DND-41 (cell line): Measurements from ENCODE around the gene QRFPR.

Experiments
- ATAC-seq: fragments of 200-7000 bp; cut with Tn5 transposase; 3 replicates; pipeline ENCODE4 v1.9.1; 2021; ENCODE audit warnings: low read depth; ENCODE audit not compliant: insufficient read depth
- DNase-seq: peaks from one replicate; pipeline ENCODE4 v3.0.0-alpha.2; 2020
- H2AFZ ChIP-seq: 2 replicates; pipeline ENCODE4 v1.6.0; 2012; ENCODE audit warnings: low read depth, low read length
- H3K27ac ChIP-seq: 2 replicates; pipeline ENCODE4 v1.5.1; 2012; ENCODE audit warnings: low read length, inconsistent platforms
- H3K27me3 ChIP-seq: fragments of 200-600 bp; sonication (generic); 2 replicates; pipeline ENCODE4 v1.6.0; 2012; ENCODE audit warnings: low read length, mild to moderate bottlenecking, inconsistent platforms; ENCODE audit not compliant: insufficient read depth, poor library complexity
- H3K36me3 ChIP-seq: 2 replicates; pipeline ENCODE4 v1.5.1; 2012; ENCODE audit warnings: low read length, inconsistent platforms; ENCODE audit not compliant: insufficient read depth
- H3K4me1 ChIP-seq: 2 replicates; pipeline ENCODE4 v1.5.1; 2012; ENCODE audit warnings: mild to moderate bottlenecking, low read length; ENCODE audit not compliant: insufficient read depth
- H3K4me2 ChIP-seq: 2 replicates; pipeline ENCODE4 v1.6.0; 2012; ENCODE audit warnings: mild to moderate bottlenecking, moderate library complexity, low read length, inconsistent platforms; ENCODE audit not compliant: insufficient read depth
- H3K4me3 ChIP-seq, 2 experiments: fragments of 200-600 bp in 1 of 2; shearing (Covaris generic) in 1 of 2; 2 replicates each; pipeline ENCODE4 v1.5.1; 2012 to 2016; ENCODE audit warnings: inconsistent platforms in 2 of 2, low read length in 2 of 2, mild to moderate bottlenecking in 2 of 2, low read depth in 1 of 2, moderate library complexity in 1 of 2
- H3K79me2 ChIP-seq: 2 replicates; pipeline ENCODE4 v1.6.0; 2012; ENCODE audit warnings: low read length, inconsistent platforms; ENCODE audit not compliant: insufficient read depth
- H3K9ac ChIP-seq: 2 replicates; pipeline ENCODE4 v1.6.0; 2012; ENCODE audit warnings: low read depth, mild to moderate bottlenecking, inconsistent platforms, low read length, moderate library complexity
- H3K9me3 ChIP-seq: 2 replicates; pipeline ENCODE4 v1.5.1; 2012; ENCODE audit warnings: low read length, moderate library complexity, mild to moderate bottlenecking, inconsistent platforms; ENCODE audit not compliant: insufficient read depth, severe bottlenecking
- H4K20me1 ChIP-seq: 2 replicates; pipeline ENCODE4 v1.6.0; 2012; ENCODE audit warnings: low read length; ENCODE audit not compliant: insufficient read depth
- EZH2 ChIP-seq: IDR thresholded peaks from 3 replicates; pipeline ENCODE4 v1.6.1; 2012; ENCODE audit warnings: borderline replicate concordance, low read depth, mild to moderate bottlenecking, moderate library complexity, low read length, inconsistent platforms; ENCODE audit not compliant: severe bottlenecking
- TF ChIP-seq, protein P1 (sequence below): IDR thresholded peaks from 2 replicates; pipeline ENCODE4 v1.5.1; 2012; ENCODE audit warnings: borderline replicate concordance, low read length, moderate library complexity, mild to moderate bottlenecking; ENCODE audit not compliant: poor library complexity, severe bottlenecking; ENCODE audit errors: extremely low read depth

The QRFPR gene

DNA sequence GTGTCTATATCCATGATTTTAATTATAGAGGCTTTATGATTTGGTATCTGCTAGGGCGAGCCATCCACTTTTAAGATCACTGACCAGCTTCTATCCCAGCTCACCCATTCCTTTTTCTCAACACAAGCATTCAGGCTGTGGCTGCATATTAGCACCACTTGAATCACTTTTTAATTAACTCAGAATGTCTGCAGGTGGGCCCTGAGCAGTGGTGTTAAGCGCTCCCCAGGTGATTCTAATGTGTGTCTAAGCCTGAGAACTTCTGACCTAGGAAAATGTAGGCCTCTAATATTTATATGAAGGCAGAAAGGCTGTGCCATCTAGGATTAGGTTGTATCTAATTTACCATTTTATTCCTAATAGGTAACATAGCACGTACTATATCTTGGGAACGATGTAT, 19.8 kb upstream of the QRFPR start:
- no peaks in the 10 kb centered on the region for H4K20me1 ChIP-seq
- no peak overlapping the region for H3K4me3 ChIP-seq
- peaks cover 2% of the 10 kb centered on the region for H3K27me3 ChIP-seq
- no peaks in the 10 kb centered on the region for H3K79me2 ChIP-seq
- TF ChIP-seq, protein P1, sequence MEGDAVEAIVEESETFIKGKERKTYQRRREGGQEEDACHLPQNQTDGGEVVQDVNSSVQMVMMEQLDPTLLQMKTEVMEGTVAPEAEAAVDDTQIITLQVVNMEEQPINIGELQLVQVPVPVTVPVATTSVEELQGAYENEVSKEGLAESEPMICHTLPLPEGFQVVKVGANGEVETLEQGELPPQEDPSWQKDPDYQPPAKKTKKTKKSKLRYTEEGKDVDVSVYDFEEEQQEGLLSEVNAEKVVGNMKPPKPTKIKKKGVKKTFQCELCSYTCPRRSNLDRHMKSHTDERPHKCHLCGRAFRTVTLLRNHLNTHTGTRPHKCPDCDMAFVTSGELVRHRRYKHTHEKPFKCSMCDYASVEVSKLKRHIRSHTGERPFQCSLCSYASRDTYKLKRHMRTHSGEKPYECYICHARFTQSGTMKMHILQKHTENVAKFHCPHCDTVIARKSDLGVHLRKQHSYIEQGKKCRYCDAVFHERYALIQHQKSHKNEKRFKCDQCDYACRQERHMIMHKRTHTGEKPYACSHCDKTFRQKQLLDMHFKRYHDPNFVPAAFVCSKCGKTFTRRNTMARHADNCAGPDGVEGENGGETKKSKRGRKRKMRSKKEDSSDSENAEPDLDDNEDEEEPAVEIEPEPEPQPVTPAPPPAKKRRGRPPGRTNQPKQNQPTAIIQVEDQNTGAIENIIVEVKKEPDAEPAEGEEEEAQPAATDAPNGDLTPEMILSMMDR = no peak
- no peak for TF ChIP-seq EZH2
- H3K4me1 ChIP-seq = no peaks in the 10 kb centered on the region
- H3K36me3 ChIP-seq = no peaks in the 10 kb centered on the region
- no peak overlapping the region for H3K9ac ChIP-seq
- no peak overlapping the region for H3K27ac ChIP-seq
- no peak overlapping the region for H2AFZ ChIP-seq
- ATAC-seq (no peak), DNase-seq (no peak)
- H3K9me3 ChIP-seq = no peaks in the 10 kb centered on the region
- H3K4me2 ChIP-seq = no peak overlapping the region

DNA sequence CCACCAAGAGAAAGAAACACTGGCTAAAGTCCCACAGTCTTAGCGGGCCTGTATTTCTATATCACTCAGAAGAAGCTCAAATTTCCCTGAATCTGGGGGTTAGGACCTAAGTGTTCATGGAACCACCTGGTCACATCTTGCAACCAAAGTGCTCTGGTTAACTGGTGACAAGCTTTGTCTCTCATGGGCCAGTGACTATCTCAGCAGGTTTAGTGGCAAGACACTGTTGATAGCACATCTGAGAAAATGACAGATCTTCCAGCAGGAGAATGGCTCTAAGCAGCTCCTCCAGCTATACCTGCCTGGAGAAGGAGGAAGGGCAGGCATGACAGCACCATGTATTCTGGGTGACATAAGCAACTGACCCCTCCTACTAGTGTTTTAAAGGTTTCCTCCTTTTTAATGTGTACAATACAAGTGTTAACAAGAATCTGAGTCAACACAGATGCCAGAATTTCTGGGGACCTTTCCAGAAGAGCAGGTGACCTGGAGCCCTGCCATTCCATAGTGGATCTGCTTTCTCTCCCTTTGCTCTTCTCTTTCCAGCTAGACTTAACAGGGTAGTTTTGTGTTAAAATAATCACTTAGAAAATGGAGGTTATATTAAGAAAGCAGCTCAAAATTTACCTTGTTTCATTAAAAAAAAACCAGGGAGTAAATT, 17.3 kb upstream of the QRFPR start:
- no peak for DNase-seq
- H2AFZ ChIP-seq = no peak overlapping the region
- no peak for ATAC-seq
- H3K27ac ChIP-seq = no peak overlapping the region
- no peaks in the 10 kb centered on the region for H3K79me2 ChIP-seq
- no peaks in the 10 kb centered on the region for H4K20me1 ChIP-seq
- no peak overlapping the region for H3K4me2 ChIP-seq
- no peak overlapping the region for H3K4me3 ChIP-seq
- H3K27me3 ChIP-seq = peaks cover 1% of the 10 kb centered on the region
- H3K9me3 ChIP-seq = no peaks in the 10 kb centered on the region
- H3K9ac ChIP-seq = no peak overlapping the region
- no peaks in the 10 kb centered on the region for H3K36me3 ChIP-seq
- H3K4me1 ChIP-seq = no peaks in the 10 kb centered on the region
- TF ChIP-seq EZH2 = no peak
- TF ChIP-seq, protein P1 = no peak

DNA sequence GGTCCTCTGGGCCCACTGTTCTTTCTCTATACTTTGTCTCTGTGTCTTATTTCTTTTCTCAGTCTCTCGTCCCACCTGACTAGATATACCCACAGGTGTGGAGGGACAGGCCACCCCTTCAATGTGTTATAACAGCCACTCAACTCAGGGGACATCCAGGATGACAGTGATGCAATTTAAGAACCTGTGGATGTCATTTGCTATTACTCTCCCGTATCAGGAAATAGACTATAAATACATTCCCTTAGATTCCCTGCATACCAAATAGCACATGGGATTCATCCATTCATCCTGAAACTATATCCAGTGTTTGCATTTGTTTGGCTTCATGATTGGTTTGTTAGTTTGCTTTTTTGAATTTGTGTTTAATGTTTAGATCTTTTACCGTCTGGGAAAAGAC, 16.6 kb upstream of the QRFPR start:
- Histone ChIP-seq H3K27ac (no peak overlapping the region), H4K20me1 (no peaks in the 10 kb centered on the region), H3K36me3 (no peaks in the 10 kb centered on the region), H3K9ac (no peak overlapping the region), H3K4me2 (no peak overlapping the region), H3K4me3 (no peak overlapping the region), H3K4me1 (no peaks in the 10 kb centered on the region), H3K79me2 (no peaks in the 10 kb centered on the region), H2AFZ (no peak overlapping the region), H3K27me3 (no peaks in the 10 kb centered on the region), H3K9me3 (no peaks in the 10 kb centered on the region)
- no peak for DNase-seq
- no peak for ATAC-seq
- no peak for TF ChIP-seq EZH2
- TF ChIP-seq, protein P1 = no peak
